Thyroid gland (tissue), 4 donors: ENCODE data around the gene KRT33A. TPM values are rescaled to one million over a fixed set of nuclear protein-coding genes. Genes with fewer than 3 reads are reported as not detected.
"Not testable (repeated sequence)": the region's sequence is repeated elsewhere in the genome, so short reads cannot be mapped to it uniquely, and the experiment has no call there.

ENCODE experiments used
- DNase-seq, 2 donors: peaks; one replicate each; pipeline ENCODE4 v3.0.0-alpha.2; 2019
- H3K27ac ChIP-seq, 3 donors: fragments of 200-600 bp; sonication (generic); 1 replicate in 2 of 3; 2 replicates in 1 of 3; pipeline ENCODE4 v1.5.1; 2016 to 2019; ENCODE audit warnings: mild to moderate bottlenecking in 1 of 3, moderate library complexity in 1 of 3
- H3K27me3 ChIP-seq: fragments of 200-600 bp; sonication (generic); one replicate; pipeline ENCODE4 v1.5.1; 2019
- H3K36me3 ChIP-seq, 2 donors: fragments of 200-600 bp; sonication (generic); one replicate each; pipeline ENCODE4 v1.5.1; 2016 to 2019
- H3K4me1 ChIP-seq, 2 donors: fragments of 200-600 bp; sonication (generic); one replicate each; pipeline ENCODE4 v1.5.1; 2017 to 2019
- H3K4me3 ChIP-seq, 3 donors: fragments of 200-600 bp; sonication (generic); replicated peaks in 1 of 3; 1 replicate in 2 of 3; 2 replicates in 1 of 3; pipeline ENCODE4 v1.5.1; 2016; ENCODE audit warnings: mild to moderate bottlenecking in 1 of 3
- H3K9me3 ChIP-seq: fragments of 200-600 bp; sonication (generic); one replicate; pipeline ENCODE4 v1.5.1; 2017
- CTCF ChIP-seq, 6 experiments: fragments of 200-600 bp in 3 of 6; fragments of 450-650 bp in 3 of 6; sonication (generic) in 3 of 6; IDR thresholded peaks; one replicate each; pipeline ENCODE4 v1.5.1; 2016 to 2019; ENCODE audit warnings: antibody characterized with exemption in 6 of 6, mild to moderate bottlenecking in 2 of 6, inconsistent platforms in 1 of 6, moderate library complexity in 1 of 6
- POLR2A ChIP-seq, 2 donors: fragments of 450-650 bp; IDR thresholded peaks; one replicate each; pipeline ENCODE4 v1.6.1; 2017; ENCODE audit warnings: antibody characterized with exemption in 2 of 2, mild to moderate bottlenecking in 2 of 2, moderate library complexity in 1 of 2
- WGBS, 2 donors: methylation state at CpG; one replicate each; pipeline ENCODE4 v1.1.5; 2017; 5-methylcytosine and 5-hydroxymethylcytosine counted together
- intact Hi-C: fragments of 100-400 bp; cut with DNase I; formaldehyde crosslinking; loops from one replicate; pipeline ENCODE4 v1.15.1; 2023
- total RNA-seq, 4 donors: library from RNA; depleted of rRNA; stranded (reverse); fragments of >200 nt; gene quantifications; one replicate each; pipeline ENCODE4 v1.2.3, GENCODE V29; 2016

The KRT33A gene
- total RNA-seq, 4 donors from 2014 or later: not detected

- H3K4me1 ChIP-seq: no peaks in the 10 kb centered on the region
- intact Hi-C loops: no loop called here
- 82 to 89% methylated on average over 7 of the region's 7 CpGs for WGBS, 2 donors
- H3K9me3 ChIP-seq: no peaks in the 10 kb centered on the region
- no peak overlapping the region for H3K4me3 ChIP-seq
- H3K27me3 ChIP-seq: no peaks in the 10 kb centered on the region
- no peaks in the 10 kb centered on the region for H3K36me3 ChIP-seq
- no peak overlapping the region for H3K27ac ChIP-seq
- DNase-seq: no peak
- TF ChIP-seq POLR2A (IDR thresholded peaks at IDR 0.05): no peak
- TF ChIP-seq CTCF (IDR thresholded peaks at IDR 0.05): no peak
These were observed 2.5 kb downstream of the KRT33A start for GRCh38 chr17:41347869-41348760.

DNA sequence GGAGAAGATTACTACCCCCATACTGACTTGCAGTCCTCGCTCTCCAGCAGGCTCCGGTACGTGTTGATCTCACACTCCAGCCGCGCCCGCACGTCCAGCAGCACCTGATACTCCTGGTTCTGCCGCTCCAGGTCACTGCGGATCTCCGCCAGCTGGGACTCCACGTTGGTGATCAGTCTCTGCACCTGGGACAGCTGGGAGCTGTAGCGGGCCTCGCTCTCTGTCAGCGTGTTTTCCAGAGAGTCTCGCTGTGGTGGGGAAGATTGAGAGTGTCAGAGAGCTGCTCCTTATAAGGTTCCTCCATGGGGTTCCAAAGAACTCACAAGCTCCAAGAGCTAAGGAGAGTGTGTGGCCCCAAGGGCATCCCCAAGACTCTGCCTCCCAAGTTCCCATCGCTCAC, 4.2 kb downstream of the KRT33A start:
- H3K27me3 ChIP-seq, H3K36me3 ChIP-seq, intact Hi-C loops, H3K4me3 ChIP-seq, DNase-seq, H3K27ac ChIP-seq, H3K4me1 ChIP-seq, H3K9me3 ChIP-seq: not testable (repeated sequence)
- WGBS, 2 donors: 92 to 94% methylated on average over 15 to 16 of the region's 16 CpGs

- TF ChIP-seq CTCF (IDR thresholded peaks at IDR 0.05) (no peak), POLR2A (IDR thresholded peaks at IDR 0.05) (no peak)
- H3K9me3 ChIP-seq: no peaks in the 10 kb centered on the region
- DNase-seq: no peak
- H3K27ac ChIP-seq: no peak overlapping the region
- no peaks in the 10 kb centered on the region for H3K27me3 ChIP-seq
- 96 to 99% methylated on average over 3 of the region's 3 CpGs for WGBS, 2 donors
- H3K4me1 ChIP-seq: no peaks in the 10 kb centered on the region
- H3K36me3 ChIP-seq: no peaks in the 10 kb centered on the region
- intact Hi-C loops: no loop called here
- no peak overlapping the region for H3K4me3 ChIP-seq
These were observed 4.6 kb downstream of the KRT33A start for GRCh38 chr17:41345992-41346391.

DNA sequence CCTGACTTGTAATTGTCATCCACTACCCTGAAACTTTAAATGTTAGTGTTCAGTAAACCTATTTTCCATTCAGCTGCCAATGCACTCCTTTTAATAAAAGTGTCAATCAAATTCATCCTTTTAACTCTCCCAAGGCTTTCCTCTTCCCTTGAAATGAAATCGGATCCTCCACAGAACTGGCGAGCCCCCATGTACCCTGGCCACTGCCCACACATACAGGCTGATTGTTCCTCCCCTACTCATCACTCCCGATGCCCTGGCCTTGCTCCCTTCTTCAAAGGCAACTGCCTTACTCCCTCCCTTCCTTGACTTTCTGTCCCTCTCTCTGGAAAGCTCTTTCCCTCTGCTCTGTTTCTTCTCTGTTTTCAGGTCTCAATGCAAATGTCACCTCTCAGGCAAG, 7.6 kb downstream of the KRT33A start:
- Histone ChIP-seq H3K9me3 (no peaks in the 10 kb centered on the region), H3K27me3 (no peaks in the 10 kb centered on the region), H3K4me1 (no peaks in the 10 kb centered on the region), H3K4me3 (no peak overlapping the region), H3K27ac (no peak overlapping the region), H3K36me3 (no peaks in the 10 kb centered on the region)
- intact Hi-C loops: no loop called here
- WGBS, 2 donors: 87 to 89% methylated on average over 3 of the region's 3 CpGs
- no peak for DNase-seq
- no peak for TF ChIP-seq POLR2A (IDR thresholded peaks at IDR 0.05)
- TF ChIP-seq CTCF (IDR thresholded peaks at IDR 0.05): no peak

DNA sequence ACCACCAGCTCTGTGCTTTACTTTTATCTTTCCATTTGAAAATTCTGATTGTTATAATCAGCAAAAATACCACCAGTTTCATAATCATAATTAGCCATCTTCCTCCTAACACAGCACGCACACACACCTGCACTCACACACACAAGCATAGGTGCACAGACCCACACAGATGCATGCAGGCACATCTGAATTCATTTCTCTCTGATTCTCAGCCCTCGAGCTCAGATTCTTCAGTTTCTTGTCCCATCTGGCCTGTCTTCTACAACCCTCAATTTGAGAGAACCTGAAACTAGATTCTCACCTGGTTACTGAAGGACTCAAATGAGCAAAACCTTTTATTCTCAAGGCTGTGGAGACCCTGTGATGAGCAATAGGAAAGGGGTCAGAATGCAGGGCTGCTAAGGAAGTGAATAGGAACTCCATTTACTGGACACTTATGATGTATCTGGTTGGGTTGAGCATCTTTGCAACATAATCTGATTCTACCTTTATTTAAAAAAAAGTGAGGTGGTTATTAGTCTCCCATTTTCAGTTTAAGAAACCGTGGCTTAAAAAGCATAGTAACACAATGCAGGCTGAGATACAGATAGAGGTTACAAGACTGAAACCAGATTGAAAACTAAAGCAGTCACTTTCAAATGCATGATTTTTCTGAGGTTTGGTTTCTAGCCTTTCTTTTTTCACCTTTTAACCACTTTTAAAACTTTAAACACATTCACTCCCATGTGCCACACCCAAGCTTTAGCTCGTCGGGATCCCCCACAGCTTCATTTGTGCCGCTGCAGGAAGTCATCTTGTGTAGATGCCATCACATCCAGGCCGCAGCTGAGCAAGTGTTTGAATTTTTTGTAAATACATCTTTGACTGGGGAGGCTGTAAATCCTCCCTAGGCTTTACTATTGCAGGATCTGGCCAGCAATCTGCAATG, 9.4 kb downstream of the KRT33A start:
- DNase-seq: no peak
- Histone ChIP-seq H3K27ac (no peak overlapping the region), H3K4me3 (no peak overlapping the region), H3K36me3 (no peaks in the 10 kb centered on the region), H3K27me3 (no peaks in the 10 kb centered on the region), H3K9me3 (no peaks in the 10 kb centered on the region), H3K4me1 (no peaks in the 10 kb centered on the region)
- intact Hi-C loops: no loop called here
- WGBS, 2 donors: 84 to 93% methylated on average over 7 of the region's 7 CpGs
- TF ChIP-seq CTCF (IDR thresholded peaks at IDR 0.05): no peak
- TF ChIP-seq POLR2A (IDR thresholded peaks at IDR 0.05): no peak
